Ectodermal cell (in vitro differentiated cells): Measurements from ENCODE around the gene FCN3.

ENCODE experiments used
- H3K27ac ChIP-seq: 2 replicates; pipeline ENCODE4 v1.7.0; 2013; ENCODE audit warnings: mild to moderate bottlenecking, low read depth, low read length; ENCODE audit not compliant: insufficient read depth, poor library complexity, severe bottlenecking
- H3K27me3 ChIP-seq: 2 replicates; pipeline ENCODE4 v1.7.0; 2013; ENCODE audit warnings: mild to moderate bottlenecking, low read length; ENCODE audit not compliant: insufficient read depth, control insufficient read depth, poor library complexity, severe bottlenecking
- H3K36me3 ChIP-seq: one replicate; pipeline ENCODE4 v1.7.0; 2013; ENCODE audit warnings: low read length; ENCODE audit not compliant: control insufficient read depth, insufficient read depth
- H3K4me1 ChIP-seq: one replicate; pipeline ENCODE4 v1.7.0; 2013; ENCODE audit warnings: low read length; ENCODE audit not compliant: control insufficient read depth, insufficient read depth
- H3K4me3 ChIP-seq: 2 replicates; pipeline ENCODE4 v1.7.0; 2013; ENCODE audit warnings: low read depth, low read length, control low read depth; ENCODE audit not compliant: insufficient read depth
- H3K9me3 ChIP-seq: 2 replicates; pipeline ENCODE4 v1.7.0; 2013; ENCODE audit warnings: mild to moderate bottlenecking, low read length, moderate library complexity; ENCODE audit not compliant: control insufficient read depth
- WGBS, 2 experiments: methylation state at CpG; one replicate each; pipeline ENCODE4 v1.1.7; 2013; ENCODE audit warnings: missing lambda C conversion rate in 2 of 2; 5-methylcytosine and 5-hydroxymethylcytosine counted together

Gene FCN3

DNA sequence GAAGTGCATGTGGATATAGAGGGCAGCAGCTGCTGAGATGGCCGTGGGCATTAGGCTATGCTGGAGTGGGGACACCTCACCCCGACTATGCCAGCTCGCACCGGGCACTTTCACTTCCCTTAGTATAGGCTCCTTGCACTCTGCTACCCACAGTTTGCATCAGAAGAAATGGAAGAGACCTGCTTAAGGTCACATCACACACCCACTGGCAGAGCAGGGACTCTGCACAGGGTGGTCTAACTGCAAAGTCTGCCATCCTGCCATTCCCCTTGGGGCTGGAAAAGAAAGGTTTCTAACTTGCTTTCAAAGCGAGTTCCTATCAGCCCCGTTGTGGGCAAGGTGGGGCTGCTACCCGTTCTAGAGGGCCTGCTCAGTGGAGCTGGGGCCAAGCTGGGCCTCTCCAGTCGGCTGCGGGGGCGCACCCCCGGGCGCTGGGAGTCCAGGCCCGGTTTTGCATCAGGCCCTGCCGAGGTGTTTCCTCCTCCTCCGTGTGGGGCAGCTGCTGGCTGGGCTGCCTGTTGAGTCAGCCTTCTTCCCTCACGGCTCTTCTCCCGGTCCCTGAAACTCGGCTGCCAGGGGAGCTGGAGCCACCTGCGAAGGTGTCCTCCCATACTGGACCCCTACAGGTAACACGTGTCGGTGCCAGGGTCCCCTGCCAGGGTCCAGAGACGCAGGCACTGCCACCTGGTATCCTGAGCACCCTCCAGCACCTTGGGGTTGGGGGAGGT is 32.9 kb downstream of the FCN3 start, which contains the start of gene SYTL1:
Gene SYTL1, plus strand, starts transcription at position 498 of the 728 bp plus-strand sequence. CDS start 3,313 bp downstream, outside the sequence.
- Histone ChIP-seq H3K36me3 (peaks cover 3% of the 10 kb centered on the region), H3K4me1 (peaks cover 43% of the 10 kb centered on the region), H3K4me3 (peak within 1 kb of the TSS; percentile 29), H3K9me3 (no peaks in the 10 kb centered on the region), H3K27ac (no peak within 1 kb of the TSS), H3K27me3 (no peaks in the 10 kb centered on the region)
- WGBS, 2 experiments, result 24 to 26% methylated on average over 22 of the region's 22 CpGs

- Histone ChIP-seq H3K4me1 (peaks cover 43% of the 10 kb centered on the region), H3K27ac (no peak overlapping the region), H3K27me3 (no peaks in the 10 kb centered on the region), H3K4me3 (no peak overlapping the region), H3K9me3 (no peaks in the 10 kb centered on the region), H3K36me3 (peaks cover 12% of the 10 kb centered on the region)
- 76 to 81% methylated on average over 5 of the region's 5 CpGs for WGBS, 2 experiments
These were observed 35.4 kb downstream of the FCN3 start for GRCh38 chr1:27339213-27339612.

- peak overlapping the region; percentile 58 for H3K27ac ChIP-seq
- H3K36me3 ChIP-seq, result peaks cover 15% of the 10 kb centered on the region
- H3K27me3 ChIP-seq, result no peaks in the 10 kb centered on the region
- no peak overlapping the region for H3K4me3 ChIP-seq
- 52 to 56% methylated on average over 6 of the region's 6 CpGs for WGBS, 2 experiments
- H3K4me1 ChIP-seq, result peaks cover 43% of the 10 kb centered on the region
- no peaks in the 10 kb centered on the region for H3K9me3 ChIP-seq
These were observed 35.9 kb downstream of the FCN3 start for GRCh38 chr1:27338751-27339150.

GRCh38 chr1:27336756-27337155 is 37.9 kb downstream of the FCN3 start:
- Histone ChIP-seq H3K9me3 (no peaks in the 10 kb centered on the region), H3K36me3 (peaks cover 15% of the 10 kb centered on the region), H3K4me1 (peaks cover 23% of the 10 kb centered on the region), H3K27ac (no peak overlapping the region), H3K27me3 (no peaks in the 10 kb centered on the region), H3K4me3 (no peak overlapping the region)
- 95% methylated on average over 5 of the region's 5 CpGs for WGBS, 2 experiments

DNA sequence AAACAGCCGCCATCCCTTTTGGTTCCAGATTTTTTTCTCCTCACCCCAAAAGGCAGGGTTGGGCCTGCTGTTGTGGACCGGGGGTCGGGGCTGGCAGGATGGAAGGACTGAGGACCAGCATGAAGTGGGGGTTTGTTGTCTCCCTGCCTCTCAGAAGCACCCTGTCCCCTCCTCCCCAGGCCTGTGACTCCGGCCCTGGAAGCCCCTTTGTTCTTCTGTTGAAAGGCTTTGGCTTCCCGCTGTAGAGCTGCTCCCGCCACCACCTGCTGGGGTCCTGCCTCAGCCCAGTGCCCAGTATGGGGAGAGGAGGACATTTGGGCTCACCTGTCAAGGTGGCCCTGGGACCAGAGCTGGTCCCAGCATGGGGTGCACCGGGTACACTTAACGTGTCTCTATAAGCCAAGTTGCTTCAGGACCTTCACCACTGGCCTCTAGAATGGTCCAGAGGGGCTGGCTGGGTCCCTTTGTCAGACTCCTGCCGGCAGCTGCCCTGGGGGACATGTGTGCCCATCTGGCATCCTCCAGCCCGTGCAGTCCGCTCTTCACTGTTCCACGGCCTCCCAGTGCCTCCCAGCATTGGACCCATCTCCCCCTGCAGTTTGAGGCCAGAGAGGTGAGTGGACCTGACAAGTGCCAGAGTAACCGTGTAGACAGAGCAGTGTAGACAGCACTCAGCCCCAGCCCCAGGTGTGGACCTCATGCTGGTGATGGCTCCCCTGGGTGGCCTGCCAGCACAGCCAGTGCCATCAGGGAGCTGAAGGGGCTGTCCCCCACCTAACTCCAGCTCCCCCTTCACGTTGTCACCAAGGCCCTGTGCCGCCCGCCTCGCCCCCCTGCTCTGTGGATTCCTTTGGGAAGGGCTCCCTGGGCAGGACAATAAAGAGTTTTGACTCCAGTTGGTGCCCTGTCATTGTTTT is 38.9 kb downstream of the FCN3 start:
- peaks cover 15% of the 10 kb centered on the region for H3K36me3 ChIP-seq
- 89 to 90% methylated on average over 17 of the region's 17 CpGs for WGBS, 2 experiments

DNA sequence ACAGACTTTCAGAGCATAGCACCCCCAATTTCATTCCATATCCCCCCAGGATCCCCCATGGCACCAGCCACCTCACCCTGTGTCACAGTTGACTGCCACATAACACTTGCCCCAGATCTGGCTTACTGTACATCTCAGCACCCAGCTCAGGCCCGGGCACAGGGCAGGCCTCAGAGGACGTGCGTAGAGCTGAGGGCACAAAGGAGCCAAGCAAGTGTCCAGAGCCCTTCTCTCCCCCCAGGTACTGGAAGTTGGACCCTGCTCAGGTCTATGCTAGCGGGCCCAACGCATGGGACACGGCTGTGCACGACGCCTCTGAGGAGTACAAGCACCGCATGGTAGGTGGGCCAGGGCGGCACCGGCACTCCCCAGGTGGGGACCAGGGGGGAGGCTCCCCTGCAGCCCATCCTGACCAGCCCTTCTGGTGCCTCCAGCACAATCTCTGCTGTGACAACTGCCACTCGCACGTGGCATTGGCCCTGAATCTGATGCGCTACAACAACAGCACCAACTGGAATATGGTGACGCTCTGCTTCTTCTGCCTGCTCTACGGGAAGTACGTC is 40.8 kb downstream of the FCN3 start:
- 95 to 96% methylated on average over 17 of the region's 17 CpGs for WGBS, 2 experiments
- no peak overlapping the region for H3K27ac ChIP-seq
- peaks cover 3% of the 10 kb centered on the region for H3K4me1 ChIP-seq
- H3K4me3 ChIP-seq, result no peak overlapping the region
- H3K27me3 ChIP-seq, result no peaks in the 10 kb centered on the region
- no peaks in the 10 kb centered on the region for H3K9me3 ChIP-seq
- peaks cover 15% of the 10 kb centered on the region for H3K36me3 ChIP-seq

More for the DNA sequence above, 38.9 kb downstream of the FCN3 start:
- no peaks in the 10 kb centered on the region for H3K27me3 ChIP-seq
- no peaks in the 10 kb centered on the region for H3K9me3 ChIP-seq
- no peak overlapping the region for H3K27ac ChIP-seq
- peaks cover 15% of the 10 kb centered on the region for H3K4me1 ChIP-seq
- no peak overlapping the region for H3K4me3 ChIP-seq

DNA sequence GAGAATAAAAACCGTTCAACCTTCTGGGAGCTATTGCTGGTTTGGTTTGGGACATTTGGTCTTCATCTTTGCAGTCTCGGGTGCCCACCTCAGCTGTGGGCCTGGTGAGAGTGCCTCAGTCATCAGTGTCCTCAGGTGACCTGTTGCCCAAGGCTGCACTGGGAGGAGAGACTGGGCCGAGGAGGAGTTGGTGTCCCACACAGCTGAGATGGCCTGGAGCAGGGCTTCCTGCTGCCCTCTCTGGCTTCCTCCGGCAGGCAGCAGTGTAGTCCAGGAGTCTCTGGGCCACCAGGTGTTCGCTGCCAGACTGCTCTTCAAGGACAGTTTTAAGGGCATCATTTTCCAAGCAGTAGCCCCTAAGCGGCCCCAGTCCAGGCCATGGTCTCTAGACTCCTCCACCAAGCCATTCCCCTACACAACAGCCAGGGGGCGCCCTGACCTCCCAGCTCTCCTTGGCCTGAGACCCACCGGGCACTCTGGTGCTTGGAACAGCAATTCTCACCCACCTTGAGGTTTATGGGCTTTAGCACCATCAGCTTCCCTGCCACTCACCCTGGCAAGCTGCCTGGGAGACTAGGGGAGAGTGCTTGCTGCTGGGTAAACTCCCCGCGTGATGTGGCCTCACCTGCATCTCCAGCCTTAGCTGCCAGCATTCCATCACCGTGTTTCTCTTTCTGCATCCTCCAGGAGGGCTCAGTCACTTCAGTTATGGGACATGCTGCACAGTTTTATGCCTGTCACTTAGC is 41.9 kb downstream of the FCN3 start:
- Histone ChIP-seq H3K27ac (no peak overlapping the region), H3K27me3 (no peaks in the 10 kb centered on the region), H3K4me3 (no peak overlapping the region), H3K36me3 (peaks cover 15% of the 10 kb centered on the region), H3K9me3 (no peaks in the 10 kb centered on the region), H3K4me1 (no peaks in the 10 kb centered on the region)
- WGBS, 2 experiments, result 77 to 79% methylated on average over 11 of the region's 11 CpGs

DNA sequence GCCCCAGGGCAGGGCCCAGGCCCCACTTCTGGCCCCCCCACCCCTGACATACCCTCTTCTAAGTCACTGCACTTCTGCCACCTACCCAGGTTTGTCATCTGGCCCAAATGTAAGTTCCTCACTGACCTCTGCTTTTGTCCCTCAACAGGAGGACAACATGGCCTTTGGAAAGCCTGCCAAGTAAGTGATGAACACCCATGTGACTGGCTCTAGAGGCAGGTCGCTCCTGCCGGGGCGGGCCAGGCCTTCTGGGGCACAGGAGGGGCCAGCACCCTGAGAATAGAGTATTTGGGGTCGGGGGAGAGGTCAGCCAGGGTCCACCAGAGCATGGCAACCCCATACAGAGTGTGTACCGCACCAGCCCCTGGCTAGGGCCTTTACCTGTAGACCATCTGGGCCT is 42.7 kb downstream of the FCN3 start:
- Histone ChIP-seq H3K4me3 (no peak overlapping the region), H3K36me3 (peaks cover 15% of the 10 kb centered on the region), H3K27ac (no peak overlapping the region), H3K9me3 (no peaks in the 10 kb centered on the region), H3K4me1 (no peaks in the 10 kb centered on the region), H3K27me3 (no peaks in the 10 kb centered on the region)
- WGBS, 2 experiments, result 96 to 97% methylated on average over 5 of the region's 5 CpGs

DNA sequence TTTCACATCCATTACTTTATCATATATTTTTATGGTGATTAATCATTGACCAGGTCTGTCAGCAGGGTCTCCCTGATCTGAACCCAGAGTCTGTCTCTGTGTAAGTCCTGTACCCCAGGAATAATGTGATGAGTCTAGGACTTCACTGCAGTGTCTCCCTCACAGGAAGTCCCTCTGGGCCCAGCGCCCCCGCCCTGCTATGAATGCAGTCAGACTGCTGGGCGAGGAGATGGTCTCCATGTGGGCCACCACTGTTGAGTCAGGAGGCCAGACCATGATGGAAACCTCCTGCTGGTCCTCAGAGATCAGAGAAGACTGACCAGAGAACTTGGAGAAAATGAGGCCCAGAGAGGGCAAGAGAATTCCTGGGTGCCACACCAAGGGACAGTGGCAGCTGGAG is 43.2 kb downstream of the FCN3 start:
- no peak overlapping the region for H3K27ac ChIP-seq
- no peaks in the 10 kb centered on the region for H3K9me3 ChIP-seq
- no peaks in the 10 kb centered on the region for H3K27me3 ChIP-seq
- no peaks in the 10 kb centered on the region for H3K4me1 ChIP-seq
- no peak overlapping the region for H3K4me3 ChIP-seq
- H3K36me3 ChIP-seq, result peaks cover 15% of the 10 kb centered on the region
- 93 to 96% methylated on average over 3 of the region's 3 CpGs for WGBS, 2 experiments
